NCI-H748 (cell line): Measurements from ENCODE around the gene GPT2.

ENCODE experiments used
- DNase-seq: peaks from one replicate; lab custom pipeline; 2025; ENCODE audit not compliant: unreplicated experiment; lab: John Stamatoyannopoulos, UW

GPT2 gene

GRCh38 chr16:46895399-46896313, 11.5 kb downstream of the GPT2 start:
- no peak for DNase-seq

GRCh38 chr16:46896314-46896968, 12.3 kb downstream of the GPT2 start:
- DNase-seq = no peak

- no peak for DNase-seq
These were observed 13.3 kb downstream of the GPT2 start for GRCh38 chr16:46897471-46897870.

GRCh38 chr16:46898006-46898405, 13.8 kb downstream of the GPT2 start:
- no peak for DNase-seq

GRCh38 chr16:46899443-46900143, 15.4 kb downstream of the GPT2 start:
- no peak for DNase-seq

GRCh38 chr16:46900455-46901235, 16.5 kb downstream of the GPT2 start:
- DNase-seq = no peak

GRCh38 chr16:46901709-46902108, 17.5 kb downstream of the GPT2 start:
- DNase-seq = no peak

- DNase-seq = no peak
These were observed 19.2 kb downstream of the GPT2 start for GRCh38 chr16:46903255-46903905.

GRCh38 chr16:46904471-46904870, 20.3 kb downstream of the GPT2 start:
- DNase-seq = no peak

GRCh38 chr16:46906360-46907060, 22.3 kb downstream of the GPT2 start:
- DNase-seq = no peak

GRCh38 chr16:46907061-46907774, 23.1 kb downstream of the GPT2 start:
- DNase-seq = no peak

GRCh38 chr16:46908540-46909372, 24.6 kb downstream of the GPT2 start:
- DNase-seq = peak; percentile 48

GRCh38 chr16:46911038-46911437, 26.9 kb downstream of the GPT2 start:
- no peak for DNase-seq

GRCh38 chr16:46911650-46912049, 27.5 kb downstream of the GPT2 start:
- no peak for DNase-seq

- DNase-seq = no peak
These were observed 30.5 kb downstream of the GPT2 start for GRCh38 chr16:46914556-46915201.

- DNase-seq = no peak
These were observed 31.4 kb downstream of the GPT2 start for GRCh38 chr16:46915483-46916025.

GRCh38 chr16:46916980-46917379, 32.8 kb downstream of the GPT2 start:
- no peak for DNase-seq

GRCh38 chr16:46918400-46918799, 34.2 kb downstream of the GPT2 start:
- DNase-seq = no peak
